Activated T-cell treated with anti-CD3 and anti-CD28 coated beads, Interleukin-2, amount 50 U/mL, for 72 hours (primary cell): ENCODE data around the gene ETV5. TPM values are rescaled to one million over a fixed set of nuclear protein-coding genes. Genes with fewer than 3 reads are reported as not detected.

Source experiments
- ATAC-seq, 2 donors: fragments of 150-1000 bp; cut with Tn5 transposase; replicated peaks in 1 of 2; 2 replicates each; pipeline ENCODE4 v1.10.0; 2021; ENCODE audit warnings: moderate library complexity in 2 of 2, mild to moderate bottlenecking in 1 of 2
- DNase-seq, 2 donors: peaks; one replicate each; pipeline ENCODE4 v3.0.0; 2021 to 2022; ENCODE audit warnings: mixed read lengths in 1 of 2
- H3K27ac Mint-ChIP-seq: one replicate; pipeline ENCODE4 v1.8.0; 2022; ENCODE audit warnings: mild to moderate bottlenecking, moderate library complexity, mixed read lengths
- H3K27me3 Mint-ChIP-seq: one replicate; pipeline ENCODE4 v1.8.0; 2022; ENCODE audit warnings: low read depth, mixed read lengths
- H3K36me3 Mint-ChIP-seq, 2 donors: one replicate each; pipeline ENCODE4 v1.8.0; 2022; ENCODE audit warnings: mixed read lengths in 2 of 2, mild to moderate bottlenecking in 1 of 2; ENCODE audit not compliant: insufficient read depth in 2 of 2
- H3K4me1 Mint-ChIP-seq: one replicate; pipeline ENCODE4 v1.8.0; 2022; ENCODE audit warnings: low read depth, mixed read lengths
- H3K4me3 Mint-ChIP-seq, 2 donors: one replicate each; pipeline ENCODE4 v1.8.0; 2022; ENCODE audit warnings: mild to moderate bottlenecking in 2 of 2, mixed read lengths in 2 of 2, moderate library complexity in 2 of 2
- H3K9me3 Mint-ChIP-seq, 2 donors: one replicate each; pipeline ENCODE4 v1.8.0; 2022; ENCODE audit warnings: mixed read lengths in 2 of 2
- total RNA-seq, 2 donors: library from RNA; stranded (reverse); gene quantifications; one replicate each; pipeline ENCODE4 v1.2.3, GENCODE V29; 2022

The ETV5 gene
- total RNA-seq, 2 donors from 2014 or later: 2.9 to 3.4 TPM

DNA sequence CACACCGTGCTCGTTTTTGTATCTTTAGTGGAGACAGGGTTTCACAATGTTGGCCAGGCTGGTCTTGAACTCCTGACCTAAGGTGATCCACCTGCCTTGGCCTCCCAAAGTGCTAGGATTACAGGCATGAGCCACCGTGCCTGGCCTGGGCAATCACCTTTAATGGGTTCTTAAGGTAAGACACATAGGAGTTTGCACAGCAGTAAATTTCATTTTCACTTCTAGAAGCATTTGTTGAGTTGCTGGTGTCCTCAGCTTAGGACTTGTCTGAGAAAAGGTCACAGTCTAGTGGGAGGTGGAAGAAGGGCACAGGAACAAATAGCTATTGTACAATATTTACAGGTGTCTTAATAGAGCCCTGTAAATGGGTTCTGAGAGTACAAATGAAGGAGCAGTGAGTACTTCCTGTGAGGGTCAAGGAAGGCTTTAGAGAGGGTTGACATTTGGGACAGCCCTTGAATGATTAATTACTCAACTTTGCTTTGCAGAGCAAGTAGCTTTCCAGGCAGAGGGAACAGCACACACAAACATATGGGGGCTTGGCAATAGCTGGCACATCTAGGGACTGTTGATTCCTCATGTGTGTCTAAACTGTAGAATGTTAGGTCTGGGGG is 8.7 kb upstream of the ETV5 start:
- H3K27ac Mint-ChIP-seq: no peak overlapping the region
- no peaks in the 10 kb centered on the region for H3K4me1 Mint-ChIP-seq
- no peak overlapping the region for H3K4me3 Mint-ChIP-seq
- no peaks in the 10 kb centered on the region for H3K36me3 Mint-ChIP-seq
- no peak for DNase-seq
- peaks cover 91% of the 10 kb centered on the region for H3K27me3 Mint-ChIP-seq
- no peaks in the 10 kb centered on the region for H3K9me3 Mint-ChIP-seq
- no peak for ATAC-seq

DNA sequence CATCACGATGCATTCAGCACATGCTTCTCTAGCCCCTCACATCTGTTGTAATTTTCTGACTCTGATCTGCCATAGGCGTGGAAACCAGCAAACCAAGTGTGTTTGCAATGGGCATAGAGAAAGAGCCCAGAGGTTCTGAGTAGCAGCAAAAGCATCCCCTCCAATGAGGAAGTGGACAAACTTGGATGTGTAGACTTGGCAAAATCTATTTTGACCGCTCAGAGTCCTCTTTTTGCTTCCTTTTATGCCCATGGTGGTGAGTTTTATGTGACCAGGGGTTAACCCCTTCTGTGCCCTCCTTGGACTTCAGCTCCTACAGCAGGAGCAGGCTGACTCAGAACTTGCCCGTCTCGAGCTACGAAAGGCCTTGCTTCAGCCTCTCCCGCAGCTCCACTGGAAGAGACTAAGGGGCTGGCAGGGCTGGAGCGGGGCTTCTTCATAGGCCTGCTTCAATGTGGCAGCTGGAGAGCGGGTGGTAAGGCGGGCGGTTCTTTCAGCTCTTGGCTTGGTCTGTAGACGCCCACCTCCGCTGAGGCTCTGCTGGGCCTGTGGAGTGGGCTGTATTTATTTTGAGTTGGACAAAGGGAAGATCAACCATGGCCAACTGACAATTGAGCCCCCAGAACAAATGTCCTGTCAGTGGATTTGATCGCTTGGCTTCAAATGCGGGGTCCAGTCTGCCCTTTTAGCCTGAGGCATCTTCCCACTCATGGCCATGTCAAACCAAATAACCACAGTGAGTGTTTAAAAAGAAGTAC is 6.5 kb upstream of the ETV5 start:
- no peaks in the 10 kb centered on the region for H3K36me3 Mint-ChIP-seq
- no peak overlapping the region for H3K27ac Mint-ChIP-seq
- no peak for ATAC-seq
- no peaks in the 10 kb centered on the region for H3K9me3 Mint-ChIP-seq
- DNase-seq: no peak
- peaks cover 96% of the 10 kb centered on the region for H3K27me3 Mint-ChIP-seq
- H3K4me1 Mint-ChIP-seq: peaks cover 20% of the 10 kb centered on the region
- no peak overlapping the region for H3K4me3 Mint-ChIP-seq

DNA sequence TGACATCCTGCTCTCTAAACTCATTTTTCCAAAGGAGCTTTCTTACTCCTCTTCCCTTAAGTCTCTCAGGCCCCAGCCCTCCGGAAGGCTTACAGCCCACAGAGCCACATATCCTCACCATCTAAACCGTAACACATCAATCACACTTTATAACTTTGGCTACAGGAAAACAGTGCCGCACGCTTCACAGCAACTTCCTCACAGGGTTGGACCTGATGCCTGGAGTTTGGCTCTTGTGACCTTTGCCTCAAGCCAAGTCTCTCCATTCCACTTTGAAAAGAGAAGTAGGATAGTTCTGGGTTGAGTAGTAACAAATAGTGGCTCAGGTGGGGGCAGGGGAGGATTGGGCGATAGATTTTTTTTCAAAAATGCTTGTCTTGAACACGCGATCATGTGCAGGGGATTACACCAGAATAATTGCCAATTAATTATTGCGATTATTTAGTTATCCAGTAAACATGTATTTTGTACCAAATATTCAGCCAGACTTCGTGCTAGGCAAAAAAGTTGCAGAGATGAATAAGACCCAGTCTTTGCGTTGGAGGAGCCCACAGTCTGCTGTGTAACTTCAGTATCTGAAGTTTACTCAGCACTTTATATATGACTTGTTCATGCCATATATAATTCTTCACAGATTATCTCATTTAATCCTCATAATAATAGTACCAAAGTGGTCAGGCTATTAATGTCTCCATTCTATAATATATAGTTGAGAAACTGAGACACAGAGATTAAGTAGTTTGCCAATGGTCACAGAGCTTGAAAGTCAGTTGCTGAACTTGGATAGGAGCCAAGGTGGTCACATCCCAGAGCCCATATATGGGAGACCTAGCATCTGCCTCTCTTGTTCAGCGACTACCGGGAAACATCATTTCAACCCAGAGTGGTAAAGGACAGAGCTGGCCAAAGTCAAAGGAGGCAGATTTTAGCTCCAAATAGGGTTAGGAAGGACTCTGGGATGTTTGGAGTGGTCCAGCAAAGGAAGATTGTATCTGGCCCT is 2.4 kb upstream of the ETV5 start:
- H3K27ac Mint-ChIP-seq: no peak overlapping the region
- peaks cover 43% of the 10 kb centered on the region for H3K4me1 Mint-ChIP-seq
- peak in 1 of 2 donors; percentile 39 for DNase-seq
- H3K27me3 Mint-ChIP-seq: peaks cover 93% of the 10 kb centered on the region
- peak overlapping the region; percentile 96 to 97 for H3K4me3 Mint-ChIP-seq
- H3K36me3 Mint-ChIP-seq: no peaks in the 10 kb centered on the region
- no peaks in the 10 kb centered on the region for H3K9me3 Mint-ChIP-seq
- ATAC-seq: peak in 1 of 2 donors; percentile 21

DNA sequence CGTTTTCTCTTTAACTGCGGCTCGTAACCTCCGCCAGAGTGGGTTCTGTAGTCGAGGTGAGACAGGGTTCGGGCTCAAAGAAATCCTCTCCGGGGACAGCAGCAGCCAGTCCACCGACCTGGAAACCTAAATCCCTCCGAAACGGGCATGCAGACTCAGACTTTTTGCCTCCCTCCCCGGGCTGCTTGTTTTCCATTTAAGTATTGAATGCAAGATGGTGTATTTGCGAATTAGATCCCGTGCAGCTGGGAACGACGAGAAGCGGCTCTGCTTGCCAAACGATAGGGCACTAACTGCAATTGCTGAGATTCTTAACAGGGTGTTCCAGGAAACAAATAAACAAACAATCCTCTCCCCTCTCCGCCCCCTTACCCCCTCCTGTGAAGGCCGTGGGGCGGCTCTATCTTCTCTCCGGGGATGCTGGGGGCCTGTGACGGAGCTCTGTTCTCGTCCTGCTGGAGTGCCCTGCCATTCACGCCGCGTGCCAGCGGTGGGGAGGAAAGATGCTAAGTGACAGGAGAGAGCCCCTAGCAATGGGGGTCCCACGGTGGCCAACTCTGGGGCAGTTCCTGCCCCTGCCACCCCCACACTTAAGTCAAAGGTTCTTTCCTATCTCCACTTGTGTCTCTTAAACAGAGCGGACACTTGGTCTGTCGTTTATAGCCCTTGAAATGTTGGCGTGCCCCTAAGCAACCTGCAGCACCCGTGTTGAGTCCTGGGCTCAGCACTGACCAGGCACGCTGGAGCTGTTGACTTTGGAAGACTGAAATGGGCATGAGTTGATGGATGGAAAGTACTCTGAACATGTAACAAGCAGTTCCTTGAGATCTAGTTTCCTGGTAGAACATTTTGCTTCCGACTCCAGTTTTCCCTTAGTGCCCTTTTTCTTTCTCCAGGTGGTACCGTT is 1.3 kb upstream of the ETV5 start:
- H3K4me1 Mint-ChIP-seq: peaks cover 43% of the 10 kb centered on the region
- no peaks in the 10 kb centered on the region for H3K9me3 Mint-ChIP-seq
- H3K4me3 Mint-ChIP-seq: peak overlapping the region; percentile 96 to 97
- H3K27me3 Mint-ChIP-seq: peaks cover 92% of the 10 kb centered on the region
- peak overlapping the region; percentile 76 for H3K27ac Mint-ChIP-seq
- H3K36me3 Mint-ChIP-seq: no peaks in the 10 kb centered on the region
- peak in 1 of 2 donors; percentile 10 for DNase-seq
- ATAC-seq: no peak

DNA sequence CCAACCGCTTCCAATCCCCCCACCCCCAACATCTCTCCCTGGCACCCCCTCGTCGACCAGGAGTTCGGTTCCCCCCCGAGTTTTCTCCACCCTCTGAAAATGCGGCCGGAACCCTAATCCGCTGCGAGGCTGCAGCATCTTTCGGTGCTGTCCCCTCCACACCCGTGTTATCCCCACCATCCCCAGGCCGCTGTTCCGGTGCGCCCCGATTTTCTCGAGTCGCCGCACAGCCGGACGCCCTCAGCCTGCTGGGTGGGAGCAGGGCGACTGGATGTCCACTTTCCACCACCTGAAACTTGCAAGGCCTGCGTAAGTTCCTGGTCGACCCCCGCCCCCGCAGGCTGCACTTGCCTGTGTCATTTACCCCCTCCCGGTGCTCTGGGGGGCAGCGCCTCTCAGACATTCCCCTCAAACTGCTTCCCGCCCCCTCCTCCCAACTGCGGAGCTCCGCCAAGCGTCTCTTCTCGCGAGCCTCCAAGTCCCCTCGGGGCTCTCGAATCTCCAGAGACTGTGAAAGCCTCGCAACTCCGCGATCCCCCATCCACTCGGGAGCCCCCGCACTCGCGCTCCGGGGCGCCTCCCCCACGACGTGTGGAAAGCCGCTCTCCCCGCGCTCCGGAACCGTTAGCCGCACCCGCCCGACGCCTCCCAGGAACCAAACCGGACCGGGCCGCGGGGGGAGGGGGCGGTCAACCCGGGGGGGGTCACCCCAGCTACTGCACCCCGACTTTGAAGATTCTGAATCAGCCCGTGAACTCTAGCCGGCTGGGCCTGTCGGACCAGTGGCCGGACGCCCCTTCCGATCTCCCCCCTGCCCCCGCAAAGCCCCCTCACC is 566 bp downstream of the ETV5 start:
- H3K4me3 Mint-ChIP-seq: peak overlapping the region; percentile 96 to 97
- no peak for ATAC-seq

DNA sequence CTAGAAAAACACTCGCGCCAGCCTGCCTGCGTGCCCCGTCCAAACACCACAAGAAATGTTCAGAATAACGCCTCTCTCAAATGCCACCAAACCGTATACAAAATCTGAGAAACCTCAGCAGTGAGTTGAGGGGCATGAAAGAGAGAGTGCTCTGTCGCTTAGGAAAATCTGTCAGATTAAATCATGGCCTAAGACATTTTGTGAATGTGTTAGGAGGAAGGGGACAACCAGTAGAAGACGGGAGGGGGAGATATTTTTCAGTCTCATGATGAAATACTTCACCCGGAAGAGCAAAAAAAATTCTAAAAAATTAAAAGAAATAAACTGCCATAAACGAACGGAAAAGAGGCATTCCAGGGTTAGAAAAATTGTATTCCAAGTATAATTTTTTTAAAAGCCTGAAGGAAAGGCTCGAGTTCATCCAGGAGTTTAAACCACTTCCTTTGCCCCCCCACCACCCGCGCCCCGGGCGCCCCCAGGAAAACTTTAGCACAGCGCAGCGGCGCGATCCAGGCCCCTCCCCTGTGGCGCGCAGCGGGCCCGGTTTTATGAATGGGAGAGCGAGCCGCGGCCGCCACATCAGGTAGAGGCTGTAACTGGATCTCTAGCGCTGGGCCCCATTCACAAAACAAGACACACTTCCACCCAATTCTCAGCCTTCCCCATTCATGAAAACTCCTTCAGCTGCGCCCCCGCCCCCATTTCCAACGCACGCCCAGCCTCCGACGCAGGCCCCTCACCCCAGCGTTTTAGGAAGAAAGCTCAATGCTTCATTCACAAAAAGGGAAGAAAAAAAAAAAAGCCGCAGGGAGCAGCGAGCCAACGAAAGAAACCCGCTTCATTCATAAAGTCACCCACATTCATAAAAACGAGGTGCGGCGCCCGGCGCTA is 1.4 kb downstream of the ETV5 start:
- H3K4me1 Mint-ChIP-seq: peaks cover 62% of the 10 kb centered on the region
- DNase-seq (peak; percentile 60 to 70), ATAC-seq (peak in 1 of 2 donors; percentile 14)
- no peaks in the 10 kb centered on the region for H3K36me3 Mint-ChIP-seq
- H3K4me3 Mint-ChIP-seq: peak overlapping the region; percentile 96 to 97
- no peaks in the 10 kb centered on the region for H3K9me3 Mint-ChIP-seq
- H3K27me3 Mint-ChIP-seq: peaks cover 87% of the 10 kb centered on the region
- H3K27ac Mint-ChIP-seq: peak overlapping the region; percentile 82

More for the DNA sequence above, 566 bp downstream of the ETV5 start:
- no peaks in the 10 kb centered on the region for H3K36me3 Mint-ChIP-seq
- DNase-seq: peak; percentile 34 to 40
- peaks cover 87% of the 10 kb centered on the region for H3K27me3 Mint-ChIP-seq
- H3K4me1 Mint-ChIP-seq: peaks cover 55% of the 10 kb centered on the region
- peak overlapping the region; percentile 82 for H3K27ac Mint-ChIP-seq
- no peaks in the 10 kb centered on the region for H3K9me3 Mint-ChIP-seq

DNA sequence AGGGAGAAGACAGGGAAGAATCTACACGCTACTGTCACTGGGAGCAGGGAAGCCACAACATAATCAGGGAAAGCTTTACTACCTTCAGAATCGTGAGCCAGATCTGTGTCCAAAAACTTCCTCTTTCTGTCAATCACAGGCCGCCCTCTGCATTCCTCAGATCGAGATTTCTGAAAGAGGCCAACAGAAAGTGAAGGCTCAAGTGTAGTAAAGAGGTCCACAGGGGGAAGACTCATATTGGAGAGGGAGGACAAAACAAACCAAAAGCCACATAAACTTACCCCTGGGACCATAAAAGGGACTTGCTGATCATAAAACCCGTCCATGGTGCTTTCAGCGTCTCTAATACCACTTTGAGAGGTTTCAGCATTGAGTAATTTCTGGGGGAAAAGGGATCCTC is 3.3 kb downstream of the ETV5 start:
- H3K9me3 Mint-ChIP-seq: no peaks in the 10 kb centered on the region
- ATAC-seq: no peak
- H3K4me3 Mint-ChIP-seq: no peak overlapping the region
- no peak overlapping the region for H3K27ac Mint-ChIP-seq
- DNase-seq: no peak
- peaks cover 81% of the 10 kb centered on the region for H3K27me3 Mint-ChIP-seq
- no peaks in the 10 kb centered on the region for H3K36me3 Mint-ChIP-seq
- peaks cover 44% of the 10 kb centered on the region for H3K4me1 Mint-ChIP-seq

DNA sequence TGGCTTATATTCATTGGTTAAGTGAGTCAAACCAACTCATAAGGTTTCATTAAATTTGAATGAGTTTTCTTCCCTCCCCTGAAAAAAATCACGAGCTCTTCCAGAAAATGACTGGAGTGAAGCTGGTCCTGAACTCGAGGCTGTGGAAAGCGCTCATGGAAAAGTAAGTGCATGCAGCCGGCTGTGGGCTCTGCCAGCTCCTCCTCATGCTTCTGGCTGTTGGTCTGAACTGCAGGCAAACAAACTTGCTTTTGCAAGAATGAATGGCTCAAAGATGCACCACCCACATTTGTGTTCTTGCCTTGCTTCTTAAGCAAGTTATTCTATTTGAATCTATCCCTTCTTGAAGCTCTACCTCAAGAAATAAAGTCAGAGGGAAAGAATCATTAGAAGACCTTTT is 6.2 kb downstream of the ETV5 start:
- H3K4me3 Mint-ChIP-seq: no peak overlapping the region
- H3K27ac Mint-ChIP-seq: no peak overlapping the region
- DNase-seq: no peak
- H3K27me3 Mint-ChIP-seq: peaks cover 87% of the 10 kb centered on the region
- peaks cover 21% of the 10 kb centered on the region for H3K4me1 Mint-ChIP-seq
- no peak for ATAC-seq
- no peaks in the 10 kb centered on the region for H3K36me3 Mint-ChIP-seq
- H3K9me3 Mint-ChIP-seq: no peaks in the 10 kb centered on the region

DNA sequence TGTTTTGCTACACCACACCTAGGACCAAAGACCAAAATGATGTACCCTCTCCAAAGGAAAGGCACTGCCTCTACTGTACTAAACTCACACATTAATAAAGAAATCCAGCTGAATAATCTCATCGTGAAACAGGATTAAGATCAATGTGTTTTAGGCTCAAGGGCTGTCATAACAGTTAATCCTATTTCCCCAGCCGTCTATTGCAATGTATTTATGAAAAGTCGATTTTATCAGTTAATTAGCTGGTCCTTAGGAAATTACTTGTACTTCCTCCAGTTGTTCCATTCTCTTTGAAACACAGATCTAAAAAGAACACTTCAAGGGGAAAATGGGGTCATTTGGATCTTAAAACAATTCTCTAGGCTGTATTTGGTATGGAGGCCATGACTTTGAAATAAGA is 8.5 kb downstream of the ETV5 start:
- no peak overlapping the region for H3K27ac Mint-ChIP-seq
- no peak for ATAC-seq
- peaks cover 19% of the 10 kb centered on the region for H3K4me1 Mint-ChIP-seq

DNA sequence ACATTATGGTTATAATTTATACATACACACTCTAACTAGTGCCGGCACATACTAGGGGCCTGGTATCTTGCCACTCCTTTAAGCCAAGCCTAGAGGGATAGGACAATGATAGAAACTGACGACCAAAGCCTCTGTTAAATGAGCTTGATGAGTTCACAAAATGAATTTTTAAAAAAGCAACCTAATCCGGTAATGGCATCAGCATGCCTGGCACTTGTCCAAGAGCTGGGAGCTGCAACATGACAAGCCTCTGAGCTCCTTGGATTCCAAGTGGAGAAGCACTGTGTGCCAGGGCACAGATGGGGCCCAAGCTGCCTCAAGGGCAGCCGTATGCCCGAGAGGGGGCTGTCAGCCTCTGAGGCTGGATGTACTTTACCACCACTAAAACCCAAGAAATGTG is 9.7 kb downstream of the ETV5 start:
- ATAC-seq (no peak), DNase-seq (no peak)
- Mint-ChIP-seq H3K27ac (no peak overlapping the region), H3K36me3 (no peaks in the 10 kb centered on the region), H3K9me3 (no peaks in the 10 kb centered on the region), H3K4me3 (no peak overlapping the region), H3K27me3 (peaks cover 91% of the 10 kb centered on the region), H3K4me1 (peaks cover 16% of the 10 kb centered on the region)

More for the DNA sequence above, 8.5 kb downstream of the ETV5 start:
- no peaks in the 10 kb centered on the region for H3K36me3 Mint-ChIP-seq
- no peaks in the 10 kb centered on the region for H3K9me3 Mint-ChIP-seq
- DNase-seq: no peak
- no peak overlapping the region for H3K4me3 Mint-ChIP-seq
- peaks cover 85% of the 10 kb centered on the region for H3K27me3 Mint-ChIP-seq

DNA sequence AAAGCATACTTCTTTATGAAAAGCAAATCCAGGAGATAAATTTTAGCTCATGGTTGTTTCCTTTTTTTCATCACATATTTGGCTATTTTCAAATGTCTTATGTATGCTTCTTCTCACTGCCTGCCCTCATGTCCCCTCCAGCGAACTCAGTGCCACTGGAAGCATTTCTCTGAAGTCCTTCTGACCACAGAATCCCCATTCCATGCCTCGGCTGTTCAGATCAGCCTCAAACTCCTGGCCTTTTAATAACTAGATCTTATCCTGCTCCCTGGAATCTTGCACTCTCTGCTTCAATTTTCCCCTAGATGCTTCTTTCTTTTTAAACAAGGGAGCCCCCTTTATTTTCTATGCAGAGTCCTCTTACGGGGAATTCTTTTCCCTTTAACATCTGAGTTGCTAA is 10.1 kb downstream of the ETV5 start:
- peaks cover 91% of the 10 kb centered on the region for H3K27me3 Mint-ChIP-seq
- H3K4me1 Mint-ChIP-seq: peaks cover 12% of the 10 kb centered on the region
- no peaks in the 10 kb centered on the region for H3K9me3 Mint-ChIP-seq
- ATAC-seq (no peak), DNase-seq (no peak)
- no peak overlapping the region for H3K4me3 Mint-ChIP-seq
- no peaks in the 10 kb centered on the region for H3K36me3 Mint-ChIP-seq
- H3K27ac Mint-ChIP-seq: no peak overlapping the region
